NCI-H774 (cell line): ENCODE data around the gene SND1.
"Not testable (repeated sequence)": the region's sequence is repeated elsewhere in the genome, so short reads cannot be mapped to it uniquely, and the experiment has no call there.

Experiments
- DNase-seq: peaks from one replicate; lab custom pipeline; 2025; lab: John Stamatoyannopoulos, UW

SND1 gene

GRCh38 chr7:128100225-128100948 lies 448.4 kb downstream of the SND1 start:
- DNase-seq: no peak

- DNase-seq: no peak
Observed at GRCh38 chr7:128100949-128101713, 449.1 kb downstream of the SND1 start.

- no peak for DNase-seq
Observed at GRCh38 chr7:128102490-128103291, 450.7 kb downstream of the SND1 start.

- DNase-seq: no peak
Observed at GRCh38 chr7:128103498-128104107, 451.6 kb downstream of the SND1 start.

- no peak for DNase-seq
Observed at GRCh38 chr7:128104108-128104742, 452.2 kb downstream of the SND1 start.

GRCh38 chr7:128105228-128106022 lies 453.4 kb downstream of the SND1 start:
- DNase-seq: no peak

- DNase-seq: no peak
Observed at GRCh38 chr7:128106821-128107220, 454.8 kb downstream of the SND1 start.

- DNase-seq: not testable (repeated sequence)
Observed at GRCh38 chr7:128107516-128107915, 455.5 kb downstream of the SND1 start.

GRCh38 chr7:128108129-128108528 lies 456.1 kb downstream of the SND1 start:
- DNase-seq: no peak

- no peak for DNase-seq
Observed at GRCh38 chr7:128108641-128109423, 456.8 kb downstream of the SND1 start.

GRCh38 chr7:128109424-128109969 lies 457.5 kb downstream of the SND1 start:
- not testable (repeated sequence) for DNase-seq

GRCh38 chr7:128110641-128111364 lies 458.8 kb downstream of the SND1 start:
- DNase-seq: no peak

GRCh38 chr7:128112018-128112780 lies 460.2 kb downstream of the SND1 start:
- no peak for DNase-seq

- DNase-seq: no peak
Observed at GRCh38 chr7:128112781-128113221, 460.8 kb downstream of the SND1 start.

- no peak for DNase-seq
Observed at GRCh38 chr7:128113839-128114238, 461.8 kb downstream of the SND1 start.

GRCh38 chr7:128114806-128115205 lies 462.8 kb downstream of the SND1 start:
- DNase-seq: no peak

GRCh38 chr7:128115336-128115820 lies 463.4 kb downstream of the SND1 start:
- no peak for DNase-seq
